C4-2B (cell line): ENCODE data around the gene PRH1.

Source experiments
- H3K27ac ChIP-seq: fragments of 450-650 bp; 2 replicates; pipeline ENCODE4 v1.5.1; 2017
- ZFX ChIP-seq: fragments of 450-650 bp; IDR thresholded peaks from 2 replicates; pipeline ENCODE4 v1.6.1; 2017
- TF ChIP-seq, protein P1 (sequence below): fragments of 450-650 bp; conservative IDR thresholded peaks from 2 replicates; pipeline ENCODE4 v1.5.1; 2017; ENCODE audit warnings: mild to moderate bottlenecking

Gene PRH1

DNA sequence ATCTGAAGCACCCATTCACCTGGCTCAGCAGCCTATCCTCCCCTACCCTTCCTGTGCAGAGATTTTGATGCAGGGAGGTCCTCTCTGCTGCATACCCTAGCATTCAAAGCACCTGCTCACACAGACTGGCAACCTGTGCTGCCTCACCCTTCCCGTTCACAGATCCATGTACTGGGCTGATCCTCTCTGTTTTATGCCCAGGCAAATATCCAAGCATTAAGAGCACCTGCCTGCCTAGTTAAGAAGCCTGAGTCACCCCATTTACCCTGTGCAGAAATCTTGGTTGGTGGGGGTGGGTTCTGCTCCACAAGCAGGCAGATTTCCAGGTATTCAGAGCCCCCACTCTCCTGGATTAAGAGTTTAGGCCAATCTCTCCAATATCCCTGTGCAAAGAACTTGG, 16.9 kb upstream of the PRH1 start:
- H3K27ac ChIP-seq, result no peak overlapping the region
- TF ChIP-seq ZFX, result no peak
- TF ChIP-seq, protein P1, sequence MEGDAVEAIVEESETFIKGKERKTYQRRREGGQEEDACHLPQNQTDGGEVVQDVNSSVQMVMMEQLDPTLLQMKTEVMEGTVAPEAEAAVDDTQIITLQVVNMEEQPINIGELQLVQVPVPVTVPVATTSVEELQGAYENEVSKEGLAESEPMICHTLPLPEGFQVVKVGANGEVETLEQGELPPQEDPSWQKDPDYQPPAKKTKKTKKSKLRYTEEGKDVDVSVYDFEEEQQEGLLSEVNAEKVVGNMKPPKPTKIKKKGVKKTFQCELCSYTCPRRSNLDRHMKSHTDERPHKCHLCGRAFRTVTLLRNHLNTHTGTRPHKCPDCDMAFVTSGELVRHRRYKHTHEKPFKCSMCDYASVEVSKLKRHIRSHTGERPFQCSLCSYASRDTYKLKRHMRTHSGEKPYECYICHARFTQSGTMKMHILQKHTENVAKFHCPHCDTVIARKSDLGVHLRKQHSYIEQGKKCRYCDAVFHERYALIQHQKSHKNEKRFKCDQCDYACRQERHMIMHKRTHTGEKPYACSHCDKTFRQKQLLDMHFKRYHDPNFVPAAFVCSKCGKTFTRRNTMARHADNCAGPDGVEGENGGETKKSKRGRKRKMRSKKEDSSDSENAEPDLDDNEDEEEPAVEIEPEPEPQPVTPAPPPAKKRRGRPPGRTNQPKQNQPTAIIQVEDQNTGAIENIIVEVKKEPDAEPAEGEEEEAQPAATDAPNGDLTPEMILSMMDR, result no peak

DNA sequence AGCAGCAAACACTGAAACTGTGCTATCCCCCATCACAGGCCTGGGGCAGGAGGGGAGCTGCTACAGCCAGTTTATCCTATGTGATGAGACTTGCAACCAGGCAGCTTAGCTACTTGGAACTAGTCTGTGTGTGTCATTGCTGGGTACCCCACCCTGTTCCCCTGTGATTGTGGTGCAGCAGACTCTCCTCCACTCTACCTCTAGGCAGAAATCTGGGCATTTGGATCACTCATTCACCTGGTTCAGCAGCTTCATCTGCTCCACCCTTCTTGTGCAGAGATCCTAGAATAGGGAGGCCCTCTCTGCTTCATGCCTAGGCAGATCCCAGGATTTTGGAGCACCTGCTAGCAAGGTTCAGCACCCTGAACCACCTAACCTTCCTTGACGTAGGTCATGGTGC, 16.5 kb upstream of the PRH1 start:
- TF ChIP-seq, protein P1, result no peak
- TF ChIP-seq ZFX, result no peak
- no peak overlapping the region for H3K27ac ChIP-seq

DNA sequence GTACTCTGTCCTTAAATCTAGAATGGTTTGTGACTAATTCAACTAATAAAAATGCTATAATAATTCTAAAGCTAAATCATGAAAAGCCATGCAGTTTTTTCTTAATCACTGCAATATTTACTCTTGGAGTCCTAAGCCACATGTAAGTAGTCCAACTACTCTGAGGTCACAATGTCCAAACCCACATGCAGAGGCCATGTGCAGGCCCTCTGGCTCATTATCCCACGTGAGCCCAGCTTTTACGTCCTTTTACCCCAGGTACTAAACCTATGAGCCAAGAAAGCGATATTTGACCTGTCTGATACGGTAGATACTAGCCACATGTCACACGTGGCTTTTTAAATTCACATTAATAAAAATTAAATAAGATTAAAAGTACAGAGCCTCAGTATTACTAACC, 12.8 kb upstream of the PRH1 start:
- no peak overlapping the region for H3K27ac ChIP-seq
- TF ChIP-seq, protein P1, result no peak
- TF ChIP-seq ZFX, result no peak

DNA sequence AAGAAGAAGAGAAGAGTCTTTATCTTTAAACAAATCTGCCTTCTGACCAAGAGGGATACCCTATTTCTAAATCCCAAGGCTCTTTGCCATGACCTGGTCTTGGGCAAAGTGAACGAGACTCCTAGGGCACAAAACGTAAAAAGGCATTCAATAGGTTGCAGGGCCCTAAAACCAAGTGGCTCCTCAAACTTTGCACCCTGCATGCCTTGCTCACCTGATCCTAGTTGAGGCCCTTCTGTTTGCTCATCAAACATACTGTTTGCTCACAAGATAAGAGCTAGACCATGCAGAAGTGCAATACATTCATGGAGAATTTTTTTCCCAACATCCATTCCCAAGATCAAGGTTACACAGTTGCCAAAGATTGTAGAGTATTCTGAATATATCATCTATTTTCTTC, 7.9 kb upstream of the PRH1 start:
- TF ChIP-seq ZFX, result no peak
- TF ChIP-seq, protein P1, result no peak
- H3K27ac ChIP-seq, result no peak overlapping the region

- no peak overlapping the region for H3K27ac ChIP-seq
- TF ChIP-seq, protein P1, result no peak
- TF ChIP-seq ZFX, result no peak
Measured at GRCh38 chr12:10889226-10889625, 5.2 kb upstream of the PRH1 start.

DNA sequence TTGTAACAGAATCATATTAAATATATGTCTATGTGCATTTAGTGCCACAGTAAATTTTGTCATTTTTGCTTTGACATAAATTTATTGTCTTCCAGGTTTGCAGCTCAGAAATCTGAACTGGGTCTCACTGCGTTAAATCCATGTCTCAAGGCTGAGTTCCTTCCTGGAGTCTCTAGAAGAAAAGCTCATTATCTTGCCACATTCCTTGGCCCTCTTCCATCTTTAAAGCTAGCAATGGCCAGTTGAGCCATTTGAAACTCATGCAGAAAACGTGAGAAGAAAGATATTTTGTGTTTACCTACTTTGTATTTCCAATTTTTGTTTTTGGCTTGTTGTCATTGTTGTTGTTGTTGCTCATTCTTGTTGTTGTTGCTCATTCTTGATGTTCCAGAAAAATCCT, 10.7 kb downstream of the PRH1 start:
- H3K27ac ChIP-seq, result no peak overlapping the region
- no peak for TF ChIP-seq ZFX
- TF ChIP-seq, protein P1, result no peak

DNA sequence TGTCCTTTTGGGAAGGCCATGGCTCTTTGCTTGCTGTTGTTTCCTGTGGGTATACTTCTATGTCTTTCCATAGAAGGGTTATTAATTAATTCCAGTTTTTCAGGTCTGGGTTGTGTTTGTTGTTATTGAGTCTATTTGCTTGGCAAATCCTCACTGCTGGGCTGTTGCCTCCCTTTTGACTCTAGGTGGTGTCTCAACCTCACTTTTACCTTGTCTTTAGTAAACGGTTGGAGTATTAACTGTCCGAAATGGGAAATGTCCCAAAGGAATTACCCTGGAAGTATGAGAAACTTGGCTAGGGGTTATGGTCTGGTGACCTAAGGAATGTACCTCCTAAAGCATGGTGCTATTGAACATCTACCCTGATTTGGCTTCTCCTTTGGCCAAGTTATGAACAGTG, 16.7 kb downstream of the PRH1 start:
- H3K27ac ChIP-seq, result no peak overlapping the region
- no peak for TF ChIP-seq ZFX
- TF ChIP-seq, protein P1, result peak; percentile 66
